Astrocyte of the cerebellum (primary cell): ENCODE results near the gene HIGD1C.

Experiments used
- DNase-seq: peaks from one replicate; pipeline ENCODE4 v3.0.0-alpha.2; 2011; ENCODE audit warnings: low read depth
- H3K4me3 ChIP-seq: 2 replicates; pipeline ENCODE4 v1.5.1; 2011; ENCODE audit warnings: mild to moderate bottlenecking, low read depth, low read length, moderate library complexity
- CTCF ChIP-seq: IDR thresholded peaks from 2 replicates; pipeline ENCODE4 v1.5.1; 2012; ENCODE audit warnings: low read length, low read depth, moderate library complexity, mild to moderate bottlenecking; ENCODE audit errors: missing control alignments
- in situ Hi-C: cut with HindIII; loops from 2 replicates; pipeline ENCODE4 v1.10.0; 2017; ENCODE audit warnings: low sequenced_read_pairs

HIGD1C gene

GRCh38 chr12:50922820-50923219, 29.5 kb upstream of the HIGD1C start:
- no peak for DNase-seq
- in situ Hi-C loops = loop anchor here (5.0 kb wide), 2 partner anchors 61 to 99 kb away; no protein-coding TSS in a partner anchor
- TF ChIP-seq CTCF = no peak
- no peak overlapping the region for H3K4me3 ChIP-seq

- DNase-seq = no peak
- TF ChIP-seq CTCF = no peak
- no peak overlapping the region for H3K4me3 ChIP-seq
- in situ Hi-C loops = loop anchor here (5.0 kb wide), 2 partner anchors 61 to 99 kb away; no protein-coding TSS in a partner anchor
These were observed 28.8 kb upstream of the HIGD1C start for GRCh38 chr12:50923361-50924130.

- in situ Hi-C loops = loop anchor here (5.0 kb wide), 2 partner anchors 62 to 98 kb away; no protein-coding TSS in a partner anchor
- TF ChIP-seq CTCF = no peak
- H3K4me3 ChIP-seq = peak overlapping the region; percentile 62
- DNase-seq = no peak
These were observed 28.3 kb upstream of the HIGD1C start for GRCh38 chr12:50924131-50924438.

GRCh38 chr12:50924439-50925341, 27.7 kb upstream of the HIGD1C start:
- peak; percentile 94 for DNase-seq
- peak overlapping the region; percentile 62 for H3K4me3 ChIP-seq
- TF ChIP-seq CTCF = no peak
- in situ Hi-C loops = loop anchor here (5.0 kb wide), 2 partner anchors 62 to 98 kb away; no protein-coding TSS in a partner anchor

GRCh38 chr12:50925342-50925651, 27.0 kb upstream of the HIGD1C start:
- in situ Hi-C loops = no loop called here
- H3K4me3 ChIP-seq = peak overlapping the region; percentile 62
- TF ChIP-seq CTCF = no peak
- no peak for DNase-seq

- in situ Hi-C loops = no loop called here
- no peak for DNase-seq
- H3K4me3 ChIP-seq = peak overlapping the region; percentile 62
- TF ChIP-seq CTCF = no peak
These were observed 26.4 kb upstream of the HIGD1C start for GRCh38 chr12:50925920-50926319.
